CMK (cell line): Measurements from ENCODE around the gene DOCK1.

Source experiments
- DNase-seq: peaks from one replicate; pipeline ENCODE4 v3.0.0-alpha.2; 2010; ENCODE audit warnings: low read depth

The DOCK1 gene

GRCh38 chr10:126953886-126954285, 48.7 kb downstream of the DOCK1 start:
- DNase-seq: no peak

GRCh38 chr10:126955396-126955795, 50.2 kb downstream of the DOCK1 start:
- DNase-seq: no peak

GRCh38 chr10:126955934-126956711, 50.9 kb downstream of the DOCK1 start:
- no peak for DNase-seq

GRCh38 chr10:126956712-126957108, 51.5 kb downstream of the DOCK1 start:
- no peak for DNase-seq

GRCh38 chr10:126957111-126957510, 51.9 kb downstream of the DOCK1 start:
- no peak for DNase-seq

- no peak for DNase-seq
Measured at GRCh38 chr10:126959431-126959830, 54.2 kb downstream of the DOCK1 start.

GRCh38 chr10:126959906-126960685, 54.9 kb downstream of the DOCK1 start:
- DNase-seq: no peak

GRCh38 chr10:126963354-126963753, 58.1 kb downstream of the DOCK1 start:
- DNase-seq: no peak

- DNase-seq: no peak
Measured at GRCh38 chr10:126964190-126964589, 59.0 kb downstream of the DOCK1 start.

- DNase-seq: no peak
Measured at GRCh38 chr10:126966938-126967337, 61.7 kb downstream of the DOCK1 start.

- DNase-seq: no peak
Measured at GRCh38 chr10:126969310-126969709, 64.1 kb downstream of the DOCK1 start.

- no peak for DNase-seq
Measured at GRCh38 chr10:126972635-126973414, 67.6 kb downstream of the DOCK1 start.

- DNase-seq: no peak
Measured at GRCh38 chr10:126975221-126975620, 70.0 kb downstream of the DOCK1 start.

GRCh38 chr10:126977216-126977615, 72.0 kb downstream of the DOCK1 start:
- DNase-seq: no peak

- DNase-seq: no peak
Measured at GRCh38 chr10:126979311-126979710, 74.1 kb downstream of the DOCK1 start.

- DNase-seq: no peak
Measured at GRCh38 chr10:126993208-126993607, 88.0 kb downstream of the DOCK1 start.

- no peak for DNase-seq
Measured at GRCh38 chr10:126997801-126998590, 92.8 kb downstream of the DOCK1 start.

- DNase-seq: no peak
Measured at GRCh38 chr10:127000598-127000997, 95.4 kb downstream of the DOCK1 start.

- no peak for DNase-seq
Measured at GRCh38 chr10:127003032-127003685, 97.9 kb downstream of the DOCK1 start.

GRCh38 chr10:127006453-127006852, 101.2 kb downstream of the DOCK1 start:
- DNase-seq: no peak

- no peak for DNase-seq
Measured at GRCh38 chr10:127009366-127009765, 104.1 kb downstream of the DOCK1 start.
